ENCODE measurements around the gene NUDT2. TPM values are rescaled to one million over a fixed set of nuclear protein-coding genes. Genes with fewer than 3 reads are reported as not detected.

NUDT2 gene
- total and polyA plus RNA-seq, 10 of the 15 experiments (the other 5 are each of a cell fraction or from before 2014, with no cell fraction given), result 24.5 to 55.1 (median 33.6) TPM

- ATAC-seq, result no peak
- intact Hi-C loops (cut with micrococcal nuclease; ENCODE audit: unreplicated experiment), result no loop called here
- no peak for FAIRE-seq
- no peak for DNase-seq (ENCODE audit: low read depth, low spot score)
- in situ Hi-C loops (cut with MboI), result no loop called here
- no TSS peak for BruUV-seq (replicated peaks)
- Histone ChIP-seq H3K27ac (ENCODE audit: control insufficient read depth, insufficient read depth) (no peak overlapping the region), H4K20me1 (ENCODE audit: control insufficient read depth, insufficient read depth) (no peaks in the 10 kb centered on the region), H3K9ac (ENCODE audit: control insufficient read depth, insufficient read depth, low read length) (no peak overlapping the region), H3K36me3 (ENCODE audit: control insufficient read depth in 2 of 2, insufficient read depth in 2 of 2, low read length in 1 of 2) (no peaks in the 10 kb centered on the region), H3K9me3 (replicated peaks; ENCODE audit: control insufficient read depth, insufficient read depth, low read length) (peaks cover 2% of the 10 kb centered on the region; the same call in 1 of the 3 replicates), H2AFZ (ENCODE audit: control insufficient read depth, low read depth, low read length) (no peak overlapping the region), H3K79me2 (ENCODE audit: control insufficient read depth, insufficient read depth, low read length) (no peaks in the 10 kb centered on the region), H3K4me3 (no peak overlapping the region), H3K27me3 (replicated peaks in 1 of 2; ENCODE audit: control insufficient read depth in 2 of 2, insufficient read depth in 2 of 2, low read length in 1 of 2) (no peaks in the 10 kb centered on the region), H3K4me1 (ENCODE audit: control insufficient read depth, insufficient read depth, low read length) (no peaks in the 10 kb centered on the region), H3K4me2 (ENCODE audit: control insufficient read depth, insufficient read depth) (no peak overlapping the region)
- ChIA-PET SMC1A (ENCODE audit: uncharacterized antibody, unreplicated experiment) (no interaction called here), CTCF (interaction anchor here (2.5 kb wide), 1 partner anchor 10 kb away, joined by 7 read pairs; no protein-coding TSS in a partner anchor), RAD21 (ENCODE audit: unreplicated experiment) (no interaction called here), POLR2A (no interaction called here)
- TF ChIP-seq EED (IDR thresholded peaks at IDR 0.05; ENCODE audit: low read depth) (no peak), BMI1 (IDR thresholded peaks at IDR 0.05; ENCODE audit: borderline replicate concordance) (no peak), ZNF217 (IDR thresholded peaks at IDR 0.05) (no peak), CEBPZ (IDR thresholded peaks at IDR 0.05; ENCODE audit: low read depth, low read length) (no peak), BCLAF1 (IDR thresholded peaks at IDR 0.05) (no peak), MXI1 (IDR thresholded peaks at IDR 0.05; ENCODE audit: low read depth, low read length) (no peak), MEF2A (IDR thresholded peaks at IDR 0.05; ENCODE audit: insufficient read depth, low read depth, low read length) (no peak), ZSCAN29 (IDR thresholded peaks at IDR 0.05) (no peak), KDM1A (IDR thresholded peaks at IDR 0.05; ENCODE audit: borderline replicate concordance) (no peak), RB1 (IDR thresholded peaks at IDR 0.05; ENCODE audit: borderline replicate concordance) (no peak)
- TF ChIP-seq, protein P1, sequence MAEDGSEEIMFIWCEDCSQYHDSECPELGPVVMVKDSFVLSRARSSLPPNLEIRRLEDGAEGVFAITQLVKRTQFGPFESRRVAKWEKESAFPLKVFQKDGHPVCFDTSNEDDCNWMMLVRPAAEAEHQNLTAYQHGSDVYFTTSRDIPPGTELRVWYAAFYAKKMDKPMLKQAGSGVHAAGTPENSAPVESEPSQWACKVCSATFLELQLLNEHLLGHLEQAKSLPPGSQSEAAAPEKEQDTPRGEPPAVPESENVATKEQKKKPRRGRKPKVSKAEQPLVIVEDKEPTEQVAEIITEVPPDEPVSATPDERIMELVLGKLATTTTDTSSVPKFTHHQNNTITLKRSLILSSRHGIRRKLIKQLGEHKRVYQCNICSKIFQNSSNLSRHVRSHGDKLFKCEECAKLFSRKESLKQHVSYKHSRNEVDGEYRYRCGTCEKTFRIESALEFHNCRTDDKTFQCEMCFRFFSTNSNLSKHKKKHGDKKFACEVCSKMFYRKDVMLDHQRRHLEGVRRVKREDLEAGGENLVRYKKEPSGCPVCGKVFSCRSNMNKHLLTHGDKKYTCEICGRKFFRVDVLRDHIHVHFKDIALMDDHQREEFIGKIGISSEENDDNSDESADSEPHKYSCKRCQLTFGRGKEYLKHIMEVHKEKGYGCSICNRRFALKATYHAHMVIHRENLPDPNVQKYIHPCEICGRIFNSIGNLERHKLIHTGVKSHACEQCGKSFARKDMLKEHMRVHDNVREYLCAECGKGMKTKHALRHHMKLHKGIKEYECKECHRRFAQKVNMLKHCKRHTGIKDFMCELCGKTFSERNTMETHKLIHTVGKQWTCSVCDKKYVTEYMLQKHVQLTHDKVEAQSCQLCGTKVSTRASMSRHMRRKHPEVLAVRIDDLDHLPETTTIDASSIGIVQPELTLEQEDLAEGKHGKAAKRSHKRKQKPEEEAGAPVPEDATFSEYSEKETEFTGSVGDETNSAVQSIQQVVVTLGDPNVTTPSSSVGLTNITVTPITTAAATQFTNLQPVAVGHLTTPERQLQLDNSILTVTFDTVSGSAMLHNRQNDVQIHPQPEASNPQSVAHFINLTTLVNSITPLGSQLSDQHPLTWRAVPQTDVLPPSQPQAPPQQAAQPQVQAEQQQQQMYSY (CRISPR knock-in tag; IDR thresholded peaks at IDR 0.05), result no peak
- TF ChIP-seq, protein P2, sequence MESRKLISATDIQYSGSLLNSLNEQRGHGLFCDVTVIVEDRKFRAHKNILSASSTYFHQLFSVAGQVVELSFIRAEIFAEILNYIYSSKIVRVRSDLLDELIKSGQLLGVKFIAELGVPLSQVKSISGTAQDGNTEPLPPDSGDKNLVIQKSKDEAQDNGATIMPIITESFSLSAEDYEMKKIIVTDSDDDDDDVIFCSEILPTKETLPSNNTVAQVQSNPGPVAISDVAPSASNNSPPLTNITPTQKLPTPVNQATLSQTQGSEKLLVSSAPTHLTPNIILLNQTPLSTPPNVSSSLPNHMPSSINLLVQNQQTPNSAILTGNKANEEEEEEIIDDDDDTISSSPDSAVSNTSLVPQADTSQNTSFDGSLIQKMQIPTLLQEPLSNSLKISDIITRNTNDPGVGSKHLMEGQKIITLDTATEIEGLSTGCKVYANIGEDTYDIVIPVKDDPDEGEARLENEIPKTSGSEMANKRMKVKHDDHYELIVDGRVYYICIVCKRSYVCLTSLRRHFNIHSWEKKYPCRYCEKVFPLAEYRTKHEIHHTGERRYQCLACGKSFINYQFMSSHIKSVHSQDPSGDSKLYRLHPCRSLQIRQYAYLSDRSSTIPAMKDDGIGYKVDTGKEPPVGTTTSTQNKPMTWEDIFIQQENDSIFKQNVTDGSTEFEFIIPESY (IDR thresholded peaks at IDR 0.05), result no peak
- WGBS (ENCODE audit: insufficient coverage, insufficient replicate concordance, low lambda C conversion rate, missing lambda C conversion rate), result 61% methylated on average over 4 of the region's 4 CpGs
These were observed 40.3 kb downstream of the NUDT2 start for GRCh38 chr9:34369636-34370035.
